K562 (cell line): ENCODE results near the gene GPR85. TPM values are rescaled to one million over a fixed set of nuclear protein-coding genes. Genes with fewer than 3 reads are reported as not detected.

Experiments used
- HOXB6 ChIP-seq: fragments of 250-450 bp; sonication (Bioruptor Pico); IDR thresholded peaks from 2 replicates; pipeline ENCODE4 v1.5.1; 2022; ENCODE audit warnings: mild to moderate bottlenecking, borderline replicate concordance
- ILF3 ChIP-seq: fragments of 450-650 bp; IDR thresholded peaks from 2 replicates; pipeline ENCODE4 v1.6.1; 2018; ENCODE audit warnings: antibody characterized with exemption, mild to moderate bottlenecking, moderate library complexity, borderline replicate concordance
- MBD2 ChIP-seq: sonication (generic); IDR thresholded peaks from 2 replicates; pipeline ENCODE4 v1.6.1; 2016; ENCODE audit warnings: low read depth, borderline replicate concordance
- MEF2D ChIP-seq: conservative IDR thresholded peaks from 2 replicates; pipeline ENCODE4 v1.6.1; 2016; ENCODE audit warnings: low read depth, missing genetic modification characterization, missing compliant biosample characterization
- MEIS2 ChIP-seq: fragments of 450-650 bp; IDR thresholded peaks from 2 replicates; pipeline ENCODE4 v1.6.1; 2014; ENCODE audit warnings: mild to moderate bottlenecking; ENCODE audit not compliant: partially characterized antibody
- MTA3 ChIP-seq: fragments of 450-650 bp; formaldehyde crosslinking; IDR thresholded peaks from 2 replicates; pipeline ENCODE4 v1.6.1; 2017; ENCODE audit warnings: mild to moderate bottlenecking, borderline replicate concordance
- NR2C1 ChIP-seq, 2 experiments: fragments of 450-650 bp; IDR thresholded peaks; 2 replicates each; pipeline ENCODE4 v1.6.1; 2017; ENCODE audit warnings: mild to moderate bottlenecking in 2 of 2, antibody characterized with exemption in 1 of 2, inconsistent platforms in 1 of 2, missing compliant biosample characterization in 1 of 2, missing genetic modification characterization in 1 of 2
- PURB ChIP-seq: sonication (generic); formaldehyde crosslinking; IDR thresholded peaks from 2 replicates; pipeline ENCODE4 v1.9.0; 2021; ENCODE audit warnings: low read depth, mild to moderate bottlenecking, missing genetic modification reagents
- PYGO2 ChIP-seq: fragments of 450-650 bp; IDR thresholded peaks from 2 replicates; pipeline ENCODE4 v1.6.1; 2016; ENCODE audit warnings: mild to moderate bottlenecking, missing genetic modification characterization, moderate library complexity, missing compliant biosample characterization
- SP1 ChIP-seq: sonication (generic); formaldehyde crosslinking; IDR thresholded peaks from 2 replicates; pipeline ENCODE4 v1.8.1; 2022; ENCODE audit warnings: mild to moderate bottlenecking, missing genetic modification reagents
- TOE1 ChIP-seq, 2 experiments: fragments of 450-650 bp in 1 of 2; sonication (generic) in 1 of 2; formaldehyde crosslinking in 1 of 2; IDR thresholded peaks; 2 replicates each; pipeline versions ENCODE4 v1.7.1 to v1.8.0; 2016 to 2022; ENCODE audit warnings: borderline replicate concordance in 2 of 2, mild to moderate bottlenecking in 2 of 2, antibody characterized with exemption in 1 of 2, inconsistent platforms in 1 of 2, low read depth in 1 of 2, missing genetic modification reagents in 1 of 2, moderate library complexity in 1 of 2
- WHSC1 ChIP-seq: IDR thresholded peaks from one replicate; pipeline ENCODE4 v1.6.1; 2012; ENCODE audit warnings: low read length, control low read depth, inconsistent platforms
- ZNF12 ChIP-seq: sonication (generic); formaldehyde crosslinking; IDR thresholded peaks from 2 replicates; pipeline ENCODE4 v1.4.0; 2020; ENCODE audit warnings: mild to moderate bottlenecking, missing genetic modification reagents
- polyA plus RNA-seq, 8 experiments: library from polyadenylated mRNA; depleted of rRNA in 4 of 8; stranded (reverse) in 5 of 8; unstranded in 3 of 8; fragments of >200 nt; fragmentation: Nextera tagmentation in 2 of 8; fragmentation: Illumina TruSeq in 1 of 8; extraction: Ambion mirVana in 2 of 8; extraction: Trizol in 1 of 8; gene quantifications; 2 replicates each; pipeline versions ENCODE4 v1.2.1 to v1.2.3, GENCODE V29; 2011 to 2014; ENCODE audit warnings: inconsistent platforms in 1 of 8, missing spikeins in 1 of 8
- total RNA-seq, 7 experiments: library from RNA; depleted of rRNA in 6 of 7; stranded (reverse); fragments of >200 nt in 6 of 7; fragmentation: Illumina TruSeq in 2 of 7; extraction: Trizol in 2 of 7; gene quantifications; 2 replicates each; pipeline versions ENCODE4 v1.2.1 to v1.2.3, GENCODE V29; 2011 to 2021; ENCODE audit warnings: low replicate concordance in 1 of 7
- TF ChIP-seq, protein P1 (sequence below), 2 experiments: fragments of 450-650 bp; IDR thresholded peaks; 2 replicates each; pipeline ENCODE4 v1.6.1; 2016
- TF ChIP-seq, protein P2 (sequence below): fragments of 450-650 bp; IDR thresholded peaks from 2 replicates; pipeline ENCODE4 v1.6.1; 2017; ENCODE audit warnings: mild to moderate bottlenecking, moderate library complexity
- TF ChIP-seq, protein P3 (sequence below): fragments of 450-650 bp; formaldehyde crosslinking; IDR thresholded peaks from 2 replicates; pipeline ENCODE4 v1.4.0; 2020; ENCODE audit warnings: mild to moderate bottlenecking
- TF ChIP-seq, protein P4 (sequence below): sonication (generic); formaldehyde crosslinking; IDR thresholded peaks from 2 replicates; pipeline ENCODE4 v1.8.0; 2023; ENCODE audit warnings: mild to moderate bottlenecking, missing genetic modification reagents
- TF ChIP-seq, protein P5 (sequence below): fragments of 450-650 bp; formaldehyde crosslinking; IDR thresholded peaks from 2 replicates; pipeline ENCODE4 v1.4.0; 2020; ENCODE audit warnings: mild to moderate bottlenecking, moderate library complexity

The GPR85 gene
- total and polyA plus RNA-seq, 9 of the 15 experiments (the other 6 are each of a cell fraction or from before 2014, with no cell fraction given): 2.9 to 18.2 (median 4.0) TPM

DNA sequence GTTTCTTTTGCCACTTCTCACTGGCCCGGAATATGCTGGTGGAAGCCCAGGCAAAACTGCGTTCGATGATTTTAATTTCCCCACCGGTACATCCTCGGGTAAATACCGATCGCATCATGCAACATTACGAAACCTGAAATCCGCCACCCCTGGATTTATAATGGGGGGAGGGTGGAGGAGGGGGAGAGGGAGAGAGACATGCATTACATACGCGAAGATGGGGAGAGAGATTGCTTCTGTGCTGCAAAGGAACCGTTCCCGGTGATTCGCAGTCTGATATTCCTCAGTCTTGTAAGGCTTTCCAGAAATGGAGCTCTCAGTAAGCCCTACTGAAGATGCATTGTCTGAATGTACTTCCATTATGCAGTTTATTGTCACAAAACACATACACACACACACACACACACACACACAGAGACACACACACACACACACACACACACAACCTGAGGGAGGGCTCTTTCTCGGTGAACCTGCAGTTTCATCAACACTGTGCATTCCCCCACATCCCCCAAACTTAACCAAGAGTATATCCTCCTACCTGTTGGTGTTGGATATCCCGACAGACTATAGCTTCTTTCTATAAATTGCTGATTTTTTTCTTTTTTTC, 741 bp downstream of the GPR85 start (continued):
- TF ChIP-seq ZNF12 (CRISPR knock-in tag) (no peak), NR2C1 (IDR thresholded peaks at IDR 0.05) (no peak), NR2C1 (tag; IDR thresholded peaks at IDR 0.05) (no peak), MEF2D (tag) (no peak), HOXB6 (CRISPR knock-in tag) (no peak), PURB (CRISPR knock-in tag) (no peak), MTA3 (no peak), MEIS2 (no peak), PYGO2 (tag) (no peak), MBD2 (no peak), WHSC1 (no peak), TOE1 (IDR thresholded peaks at IDR 0.05; ENCODE audit: borderline replicate concordance) (peak; percentile 33; the same call in 1 of the 2 replicates), TOE1 (CRISPR knock-in tag; IDR thresholded peaks at IDR 0.05; ENCODE audit: borderline replicate concordance, low read depth) (no peak), ILF3 (no peak), SP1 (CRISPR knock-in tag) (no peak)
- TF ChIP-seq, protein P1, sequence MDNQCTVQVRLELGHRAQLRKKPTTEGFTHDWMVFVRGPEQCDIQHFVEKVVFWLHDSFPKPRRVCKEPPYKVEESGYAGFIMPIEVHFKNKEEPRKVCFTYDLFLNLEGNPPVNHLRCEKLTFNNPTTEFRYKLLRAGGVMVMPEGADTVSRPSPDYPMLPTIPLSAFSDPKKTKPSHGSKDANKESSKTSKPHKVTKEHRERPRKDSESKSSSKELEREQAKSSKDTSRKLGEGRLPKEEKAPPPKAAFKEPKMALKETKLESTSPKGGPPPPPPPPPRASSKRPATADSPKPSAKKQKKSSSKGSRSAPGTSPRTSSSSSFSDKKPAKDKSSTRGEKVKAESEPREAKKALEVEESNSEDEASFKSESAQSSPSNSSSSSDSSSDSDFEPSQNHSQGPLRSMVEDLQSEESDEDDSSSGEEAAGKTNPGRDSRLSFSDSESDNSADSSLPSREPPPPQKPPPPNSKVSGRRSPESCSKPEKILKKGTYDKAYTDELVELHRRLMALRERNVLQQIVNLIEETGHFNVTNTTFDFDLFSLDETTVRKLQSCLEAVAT (IDR thresholded peaks at IDR 0.05): peak; percentile 42 to 76; a peak in 2 of 4 replicates
- TF ChIP-seq, protein P2, sequence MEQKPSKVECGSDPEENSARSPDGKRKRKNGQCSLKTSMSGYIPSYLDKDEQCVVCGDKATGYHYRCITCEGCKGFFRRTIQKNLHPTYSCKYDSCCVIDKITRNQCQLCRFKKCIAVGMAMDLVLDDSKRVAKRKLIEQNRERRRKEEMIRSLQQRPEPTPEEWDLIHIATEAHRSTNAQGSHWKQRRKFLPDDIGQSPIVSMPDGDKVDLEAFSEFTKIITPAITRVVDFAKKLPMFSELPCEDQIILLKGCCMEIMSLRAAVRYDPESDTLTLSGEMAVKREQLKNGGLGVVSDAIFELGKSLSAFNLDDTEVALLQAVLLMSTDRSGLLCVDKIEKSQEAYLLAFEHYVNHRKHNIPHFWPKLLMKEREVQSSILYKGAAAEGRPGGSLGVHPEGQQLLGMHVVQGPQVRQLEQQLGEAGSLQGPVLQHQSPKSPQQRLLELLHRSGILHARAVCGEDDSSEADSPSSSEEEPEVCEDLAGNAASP: no peak
- TF ChIP-seq, protein P3, sequence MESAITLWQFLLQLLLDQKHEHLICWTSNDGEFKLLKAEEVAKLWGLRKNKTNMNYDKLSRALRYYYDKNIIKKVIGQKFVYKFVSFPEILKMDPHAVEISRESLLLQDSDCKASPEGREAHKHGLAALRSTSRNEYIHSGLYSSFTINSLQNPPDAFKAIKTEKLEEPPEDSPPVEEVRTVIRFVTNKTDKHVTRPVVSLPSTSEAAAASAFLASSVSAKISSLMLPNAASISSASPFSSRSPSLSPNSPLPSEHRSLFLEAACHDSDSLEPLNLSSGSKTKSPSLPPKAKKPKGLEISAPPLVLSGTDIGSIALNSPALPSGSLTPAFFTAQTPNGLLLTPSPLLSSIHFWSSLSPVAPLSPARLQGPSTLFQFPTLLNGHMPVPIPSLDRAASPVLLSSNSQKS (CRISPR knock-in tag): no peak
- TF ChIP-seq, protein P4, sequence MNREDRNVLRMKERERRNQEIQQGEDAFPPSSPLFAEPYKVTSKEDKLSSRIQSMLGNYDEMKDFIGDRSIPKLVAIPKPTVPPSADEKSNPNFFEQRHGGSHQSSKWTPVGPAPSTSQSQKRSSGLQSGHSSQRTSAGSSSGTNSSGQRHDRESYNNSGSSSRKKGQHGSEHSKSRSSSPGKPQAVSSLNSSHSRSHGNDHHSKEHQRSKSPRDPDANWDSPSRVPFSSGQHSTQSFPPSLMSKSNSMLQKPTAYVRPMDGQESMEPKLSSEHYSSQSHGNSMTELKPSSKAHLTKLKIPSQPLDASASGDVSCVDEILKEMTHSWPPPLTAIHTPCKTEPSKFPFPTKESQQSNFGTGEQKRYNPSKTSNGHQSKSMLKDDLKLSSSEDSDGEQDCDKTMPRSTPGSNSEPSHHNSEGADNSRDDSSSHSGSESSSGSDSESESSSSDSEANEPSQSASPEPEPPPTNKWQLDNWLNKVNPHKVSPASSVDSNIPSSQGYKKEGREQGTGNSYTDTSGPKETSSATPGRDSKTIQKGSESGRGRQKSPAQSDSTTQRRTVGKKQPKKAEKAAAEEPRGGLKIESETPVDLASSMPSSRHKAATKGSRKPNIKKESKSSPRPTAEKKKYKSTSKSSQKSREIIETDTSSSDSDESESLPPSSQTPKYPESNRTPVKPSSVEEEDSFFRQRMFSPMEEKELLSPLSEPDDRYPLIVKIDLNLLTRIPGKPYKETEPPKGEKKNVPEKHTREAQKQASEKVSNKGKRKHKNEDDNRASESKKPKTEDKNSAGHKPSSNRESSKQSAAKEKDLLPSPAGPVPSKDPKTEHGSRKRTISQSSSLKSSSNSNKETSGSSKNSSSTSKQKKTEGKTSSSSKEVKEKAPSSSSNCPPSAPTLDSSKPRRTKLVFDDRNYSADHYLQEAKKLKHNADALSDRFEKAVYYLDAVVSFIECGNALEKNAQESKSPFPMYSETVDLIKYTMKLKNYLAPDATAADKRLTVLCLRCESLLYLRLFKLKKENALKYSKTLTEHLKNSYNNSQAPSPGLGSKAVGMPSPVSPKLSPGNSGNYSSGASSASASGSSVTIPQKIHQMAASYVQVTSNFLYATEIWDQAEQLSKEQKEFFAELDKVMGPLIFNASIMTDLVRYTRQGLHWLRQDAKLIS (CRISPR knock-in tag): no peak
- TF ChIP-seq, protein P5, sequence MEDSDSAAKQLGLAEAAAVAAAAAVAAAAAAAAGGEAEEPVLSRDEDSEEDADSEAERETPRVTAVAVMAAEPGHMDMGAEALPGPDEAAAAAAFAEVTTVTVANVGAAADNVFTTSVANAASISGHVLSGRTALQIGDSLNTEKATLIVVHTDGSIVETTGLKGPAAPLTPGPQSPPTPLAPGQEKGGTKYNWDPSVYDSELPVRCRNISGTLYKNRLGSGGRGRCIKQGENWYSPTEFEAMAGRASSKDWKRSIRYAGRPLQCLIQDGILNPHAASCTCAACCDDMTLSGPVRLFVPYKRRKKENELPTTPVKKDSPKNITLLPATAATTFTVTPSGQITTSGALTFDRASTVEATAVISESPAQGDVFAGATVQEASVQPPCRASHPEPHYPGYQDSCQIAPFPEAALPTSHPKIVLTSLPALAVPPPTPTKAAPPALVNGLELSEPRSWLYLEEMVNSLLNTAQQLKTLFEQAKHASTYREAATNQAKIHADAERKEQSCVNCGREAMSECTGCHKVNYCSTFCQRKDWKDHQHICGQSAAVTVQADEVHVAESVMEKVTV: no peak
